GM20000 (cell line): ENCODE results near the gene ZFHX3.

ENCODE experiments used
- DNase-seq: peaks from one replicate; pipeline ENCODE4 v3.0.0; 2012; ENCODE audit warnings: low spot score
- CTCF ChIP-seq: IDR thresholded peaks from 2 replicates; pipeline ENCODE4 v1.5.1; 2012; ENCODE audit warnings: mild to moderate bottlenecking, control low read depth; ENCODE audit errors: extremely low read depth, missing control alignments

ZFHX3 gene

GRCh38 chr16:72937916-72938794 lies 109.8 kb downstream of the ZFHX3 start:
- no peak for TF ChIP-seq CTCF

GRCh38 chr16:72937360-72937759 lies 110.6 kb downstream of the ZFHX3 start:
- no peak for DNase-seq
- no peak for TF ChIP-seq CTCF

More at GRCh38 chr16:72937916-72938794, 109.8 kb downstream of the ZFHX3 start:
- no peak for DNase-seq

- no peak for TF ChIP-seq CTCF
- DNase-seq, result no peak
These were observed 111.5 kb downstream of the ZFHX3 start for GRCh38 chr16:72936408-72936807.

GRCh38 chr16:72935896-72936295 lies 112.0 kb downstream of the ZFHX3 start:
- no peak for DNase-seq
- TF ChIP-seq CTCF, result no peak

- DNase-seq, result no peak
- TF ChIP-seq CTCF, result no peak
These were observed 113.1 kb downstream of the ZFHX3 start for GRCh38 chr16:72934636-72935403.

- no peak for DNase-seq
- TF ChIP-seq CTCF, result no peak
These were observed 115.1 kb downstream of the ZFHX3 start for GRCh38 chr16:72932677-72933335.

- peak; percentile 39 for DNase-seq
- TF ChIP-seq CTCF, result no peak
These were observed 115.9 kb downstream of the ZFHX3 start for GRCh38 chr16:72932050-72932449.
